ENCODE results near the gene TBX19.

- TF ChIP-seq CTCF (IDR thresholded peaks at IDR 0.05), result no peak
- no peak for TF ChIP-seq POLR2A (IDR thresholded peaks at IDR 0.05)
Measured at GRCh38 chr1:168279253-168279652, 1.4 kb upstream of the TBX19 start.

All from Peyer's patch (tissue), 4 donors.